ENCODE measurements around the gene CTSK. TPM values are rescaled to one million over a fixed set of nuclear protein-coding genes. Genes with fewer than 3 reads are reported as not detected.
"Not testable (repeated sequence)": the region's sequence is repeated elsewhere in the genome, so short reads cannot be mapped to it uniquely, and the experiment has no call there.

The CTSK gene
- total RNA-seq, 4 donors from 2014 or later, result 46.3 to 98.0 (median 64.2) TPM

- DNase-seq (ENCODE audit: low spot score in 2 of 2), result no peak
- Histone ChIP-seq H3K4me3 (no peak overlapping the region), H3K36me3 (no peaks in the 10 kb centered on the region), H3K27ac (no peak overlapping the region), H3K27me3 (no peaks in the 10 kb centered on the region), H3K4me1 (no peaks in the 10 kb centered on the region), H3K9me3 (no peaks in the 10 kb centered on the region)
- 67% methylated on average over 1 of the region's 1 CpG for WGBS
- no peak for TF ChIP-seq POLR2A (IDR thresholded peaks at IDR 0.05)
- no peak for TF ChIP-seq CTCF (IDR thresholded peaks at IDR 0.05)
- no peak for TF ChIP-seq EP300 (IDR thresholded peaks at IDR 0.05)
- TF ChIP-seq POLR2AphosphoS5 (IDR thresholded peaks at IDR 0.05), result no peak
Observed at GRCh38 chr1:150778409-150778808, 29.7 kb downstream of the CTSK start.

- WGBS, result 86% methylated on average over 2 of the region's 2 CpGs
- H3K27ac ChIP-seq, result no peak overlapping the region
- H3K36me3 ChIP-seq, result no peaks in the 10 kb centered on the region
- TF ChIP-seq POLR2AphosphoS5 (IDR thresholded peaks at IDR 0.05) (no peak), CTCF (IDR thresholded peaks at IDR 0.05) (no peak), POLR2A (IDR thresholded peaks at IDR 0.05) (no peak), EP300 (IDR thresholded peaks at IDR 0.05) (no peak)
- DNase-seq (ENCODE audit: low spot score in 2 of 2), result no peak
- no peaks in the 10 kb centered on the region for H3K4me1 ChIP-seq
- no peak overlapping the region for H3K4me3 ChIP-seq
- no peaks in the 10 kb centered on the region for H3K27me3 ChIP-seq
- H3K9me3 ChIP-seq, result no peaks in the 10 kb centered on the region
Observed at GRCh38 chr1:150777544-150777943, 30.5 kb downstream of the CTSK start.

- not testable (repeated sequence) for DNase-seq (ENCODE audit: low spot score in 2 of 2)
Observed at GRCh38 chr1:150775931-150776505, 32.0 kb downstream of the CTSK start.

GRCh38 chr1:150775276-150775675 lies 32.8 kb downstream of the CTSK start:
- no peak overlapping the region for H3K4me3 ChIP-seq
- no peaks in the 10 kb centered on the region for H3K4me1 ChIP-seq
- no peak overlapping the region for H3K27ac ChIP-seq
- WGBS, result 87% methylated on average over 3 of the region's 3 CpGs
- TF ChIP-seq CTCF (IDR thresholded peaks at IDR 0.05) (no peak), POLR2AphosphoS5 (IDR thresholded peaks at IDR 0.05) (no peak), EP300 (IDR thresholded peaks at IDR 0.05) (no peak), POLR2A (IDR thresholded peaks at IDR 0.05) (no peak)
- H3K36me3 ChIP-seq, result no peaks in the 10 kb centered on the region
- DNase-seq (ENCODE audit: low spot score in 2 of 2), result no peak
- no peaks in the 10 kb centered on the region for H3K9me3 ChIP-seq
- no peaks in the 10 kb centered on the region for H3K27me3 ChIP-seq

More at GRCh38 chr1:150775931-150776505, 32.0 kb downstream of the CTSK start:
- not testable (repeated sequence) for H3K27me3 ChIP-seq, H3K27ac ChIP-seq, H3K4me1 ChIP-seq, H3K36me3 ChIP-seq, H3K4me3 ChIP-seq, H3K9me3 ChIP-seq
- WGBS, result 71% methylated on average over 13 of the region's 13 CpGs

GRCh38 chr1:150772326-150772725 lies 35.7 kb downstream of the CTSK start:
- DNase-seq (ENCODE audit: low spot score in 2 of 2), result no peak
- no peak for TF ChIP-seq POLR2AphosphoS5 (IDR thresholded peaks at IDR 0.05)
- TF ChIP-seq EP300 (IDR thresholded peaks at IDR 0.05), result no peak
- TF ChIP-seq CTCF (IDR thresholded peaks at IDR 0.05), result no peak
- TF ChIP-seq POLR2A (IDR thresholded peaks at IDR 0.05), result no peak
- Histone ChIP-seq H3K27me3 (no peaks in the 10 kb centered on the region), H3K4me3 (no peak overlapping the region), H3K4me1 (no peaks in the 10 kb centered on the region), H3K9me3 (no peaks in the 10 kb centered on the region), H3K36me3 (no peaks in the 10 kb centered on the region), H3K27ac (no peak overlapping the region)
- WGBS, result 70% methylated on average over 4 of the region's 4 CpGs

DNA sequence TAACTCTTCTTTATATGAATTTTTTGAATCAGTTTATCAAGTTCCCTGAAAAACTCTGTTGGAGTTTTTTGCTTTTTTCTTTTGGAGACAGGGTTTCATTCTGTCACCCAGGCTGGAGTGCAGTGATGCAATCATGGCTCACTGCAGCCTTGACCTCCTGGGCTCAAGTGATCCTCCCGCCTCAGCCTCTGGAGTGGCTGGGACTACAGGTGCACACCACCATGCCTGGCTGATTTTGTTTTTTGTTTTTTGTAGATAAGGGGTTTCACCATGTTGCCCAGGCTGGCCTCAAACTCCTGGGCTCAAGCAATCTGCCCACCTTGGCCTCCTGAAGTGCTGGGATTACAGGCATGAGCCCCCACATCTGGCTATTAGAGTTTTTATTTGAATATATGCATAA lies 40.4 kb downstream of the CTSK start:
- H3K27ac ChIP-seq; H3K4me3 ChIP-seq; DNase-seq (ENCODE audit: low spot score in 2 of 2); H3K27me3 ChIP-seq; H3K9me3 ChIP-seq; H3K36me3 ChIP-seq: not testable (repeated sequence)
- 52% methylated on average over 1 of the region's 1 CpG for WGBS
- peaks cover 15% of the 10 kb centered on the region for H3K4me1 ChIP-seq

DNA sequence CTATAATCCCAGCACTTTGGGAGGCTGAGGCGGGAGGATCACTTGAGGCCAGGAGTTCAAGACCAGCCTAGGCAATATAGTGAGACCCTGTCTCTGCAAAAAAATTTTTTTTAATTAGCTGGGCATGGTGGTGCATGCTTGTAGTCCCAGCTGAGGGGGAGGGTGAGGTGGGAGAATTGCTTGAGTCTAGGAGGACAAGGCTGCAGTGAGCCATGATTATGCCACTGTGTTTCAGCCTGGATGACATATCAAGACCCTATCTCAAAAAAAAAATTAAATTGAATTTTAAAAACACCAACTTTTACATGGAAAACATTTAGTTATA lies 42.1 kb downstream of the CTSK start:
- H3K9me3 ChIP-seq; H3K36me3 ChIP-seq; H3K27me3 ChIP-seq; DNase-seq (ENCODE audit: low spot score in 2 of 2): not testable (repeated sequence)
- peak overlapping the region; percentile 76 for H3K27ac ChIP-seq
- WGBS, result 80% methylated on average over 1 of the region's 1 CpG
- H3K4me3 ChIP-seq, result peak overlapping the region; percentile 45
- H3K4me1 ChIP-seq, result peaks cover 15% of the 10 kb centered on the region
